ENCODE results near the gene ATF3. TPM values are rescaled to one million over a fixed set of nuclear protein-coding genes. Genes with fewer than 3 reads are reported as not detected.

Gene ATF3
- total RNA-seq, 5 donors from 2014 or later (not counting 1 experiment from before 2014, with no cell fraction given), result 1.5 to 20.1 (median 3.1) TPM

- H3K27me3 ChIP-seq (replicated peaks in 1 of 2; ENCODE audit: control insufficient read depth in 2 of 2, extremely low read depth in 1 of 2, insufficient read depth in 2 of 2, low read length in 1 of 2), result peaks cover 0 to 35% of the 10 kb centered on the region in 2 experiments
- Mint-ChIP-seq H3K36me3 (no peaks in the 10 kb centered on the region), H3K9me3 (no peaks in the 10 kb centered on the region), H3K4me1 (no peaks in the 10 kb centered on the region), H3K27me3 (peaks cover 4 to 8% of the 10 kb centered on the region in 2 donors), H3K27ac (no peak overlapping the region), H3K4me3 (no peak overlapping the region)
- DNase-seq, result no peak
- POLR2A ChIA-PET, result no interaction called here
- CTCF ChIA-PET, result interaction anchor here (1.5 to 1.8 kb wide), 2 partner anchors 152 kb away, joined by 3 to 4 read pairs; no protein-coding TSS in a partner anchor
- H3K4me3 ChIP-seq (ENCODE audit: control insufficient read depth in 1 of 2, extremely low read depth in 1 of 2, low read length in 1 of 2), result no peak overlapping the region
- WGBS (ENCODE audit: insufficient coverage), result 89% methylated on average over 5 of the region's 7 CpGs
- H3K36me3 ChIP-seq (ENCODE audit: control insufficient read depth in 2 of 2, extremely low read depth in 1 of 2, insufficient read depth in 1 of 2, low read length in 1 of 2), result no peaks in the 10 kb centered on the region
- no peak overlapping the region for H3K27ac ChIP-seq (ENCODE audit: low read length)
- peaks cover 0 to 7% of the 10 kb centered on the region in 2 experiments for H3K4me1 ChIP-seq (ENCODE audit: control insufficient read depth in 1 of 2, extremely low read depth in 1 of 2, insufficient read depth in 2 of 2, low read length in 2 of 2)
- H3K9me3 ChIP-seq, result no peaks in the 10 kb centered on the region
- no peak for ATAC-seq (replicated peaks in 1 of 4)
These were observed 20.4 kb downstream of the ATF3 start for GRCh38 chr1:212628813-212629415.

DNA sequence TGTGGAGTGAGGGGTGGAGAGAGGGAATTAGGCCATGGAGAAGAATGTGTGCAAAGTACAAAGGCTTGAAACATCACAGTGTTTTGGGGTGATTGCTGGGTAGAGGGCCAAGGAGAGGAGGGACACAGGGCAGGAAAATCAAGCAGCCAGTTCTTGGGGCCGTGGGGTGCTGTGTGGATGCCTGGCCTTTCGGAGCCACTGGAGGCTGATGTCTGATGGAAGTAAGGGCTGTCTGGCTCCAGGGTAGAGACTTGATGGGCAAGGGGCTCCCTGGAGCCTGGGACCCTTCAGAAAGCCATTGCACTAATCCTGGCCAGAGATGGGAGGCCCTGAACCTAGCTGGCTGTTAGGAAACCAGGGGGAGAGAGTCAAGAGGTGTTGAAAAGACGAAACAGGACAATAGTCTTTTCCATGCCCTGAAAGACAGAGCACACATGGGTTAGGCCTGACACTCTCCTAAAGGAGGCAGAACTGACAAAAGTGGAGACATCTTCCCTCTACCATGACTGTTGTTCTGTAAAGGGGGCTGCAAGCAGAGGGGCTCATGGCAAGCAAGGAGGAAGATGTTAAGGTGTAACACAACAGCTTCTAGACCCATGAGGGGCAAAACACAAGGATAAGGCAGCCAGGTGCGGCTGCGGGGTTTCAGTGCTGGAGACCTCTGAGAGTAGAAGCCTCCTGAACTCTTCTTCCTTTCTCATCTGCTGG, 21.0 kb downstream of the ATF3 start:
- no peak overlapping the region for H3K27ac ChIP-seq (ENCODE audit: low read length)
- DNase-seq (no peak), ATAC-seq (replicated peaks in 1 of 4) (no peak)
- no peaks in the 10 kb centered on the region for H3K36me3 ChIP-seq (ENCODE audit: control insufficient read depth in 2 of 2, extremely low read depth in 1 of 2, insufficient read depth in 1 of 2, low read length in 1 of 2)
- POLR2A ChIA-PET, result no interaction called here
- Mint-ChIP-seq H3K4me1 (peaks cover 0 to under 1% (median under 1%) of the 10 kb centered on the region in 3 donors), H3K27ac (no peak overlapping the region), H3K27me3 (peaks cover 4 to 8% of the 10 kb centered on the region in 2 donors), H3K36me3 (no peaks in the 10 kb centered on the region), H3K4me3 (no peak overlapping the region), H3K9me3 (peaks cover 0 to 4% (median 0%) of the 10 kb centered on the region in 3 donors)
- no peak overlapping the region for H3K4me3 ChIP-seq (ENCODE audit: control insufficient read depth in 1 of 2, extremely low read depth in 1 of 2, low read length in 1 of 2)
- 93% methylated on average over 2 of the region's 5 CpGs for WGBS (ENCODE audit: insufficient coverage)
- H3K4me1 ChIP-seq (ENCODE audit: control insufficient read depth in 1 of 2, extremely low read depth in 1 of 2, insufficient read depth in 2 of 2, low read length in 2 of 2), result peaks cover 0 to 7% of the 10 kb centered on the region in 2 experiments
- H3K27me3 ChIP-seq (replicated peaks in 1 of 2; ENCODE audit: control insufficient read depth in 2 of 2, extremely low read depth in 1 of 2, insufficient read depth in 2 of 2, low read length in 1 of 2), result peaks cover 0 to 33% of the 10 kb centered on the region in 2 experiments
- no peaks in the 10 kb centered on the region for H3K9me3 ChIP-seq
- CTCF ChIA-PET, result interaction anchor here (0.5 to 1.8 kb wide), 4 partner anchors 152 to 613 kb away, joined by 3 to 4 read pairs (median 4); no protein-coding TSS in a partner anchor

DNA sequence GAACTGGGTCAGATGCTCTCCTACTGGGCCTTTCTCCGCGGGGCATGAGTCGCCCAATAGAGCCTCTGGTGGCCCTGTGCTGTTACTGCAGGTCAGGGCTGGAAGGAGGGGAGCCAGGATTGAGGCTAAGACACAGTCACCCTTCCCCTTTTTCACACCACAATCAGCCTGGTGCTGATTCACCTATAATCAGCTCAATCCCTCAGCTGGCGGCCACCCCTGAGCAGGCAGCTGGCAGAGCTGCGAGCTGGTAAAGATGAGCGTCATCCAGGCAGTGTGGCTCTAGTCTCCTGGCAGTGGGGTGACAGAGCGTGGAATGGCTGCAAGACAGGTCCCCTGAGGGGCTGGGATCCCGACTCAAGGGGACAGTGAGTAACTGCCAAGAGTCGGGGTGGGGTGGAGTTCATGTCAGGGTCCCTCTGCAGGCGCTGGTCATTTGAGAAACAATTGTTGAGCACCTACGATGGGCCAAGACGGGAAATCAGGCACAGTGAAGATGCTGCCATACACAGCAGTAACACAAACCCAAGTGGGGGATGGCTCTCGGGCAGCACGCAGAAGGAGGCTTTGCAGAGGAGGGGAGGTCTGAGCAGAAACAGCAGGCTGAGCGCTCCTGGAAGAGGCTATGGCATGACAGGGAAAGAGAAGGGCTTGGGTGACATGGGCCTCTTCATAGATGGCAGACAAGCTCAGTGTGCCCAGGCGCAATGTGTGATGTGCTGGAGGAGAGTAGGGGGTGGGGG, 21.8 kb downstream of the ATF3 start:
- DNase-seq (peak in 31 of 35 experiments; percentile 19 to 72 (median 46)), ATAC-seq (replicated peaks in 1 of 4) (peak; percentile 89 to 96 (median 94))
- Mint-ChIP-seq H3K27me3 (peaks cover 4 to 8% of the 10 kb centered on the region in 2 donors), H3K27ac (no peak overlapping the region), H3K4me1 (peaks cover 5 to 8% (median 8%) of the 10 kb centered on the region in 3 donors), H3K36me3 (no peaks in the 10 kb centered on the region), H3K9me3 (peaks cover 0 to 4% (median 0%) of the 10 kb centered on the region in 3 donors), H3K4me3 (no peak overlapping the region)
- CTCF ChIA-PET, result interaction anchor here (0.6 to 1.0 kb wide), 4 partner anchors 37 to 202 kb away, joined by 3 to 5 read pairs (median 4); no protein-coding TSS in a partner anchor
- Histone ChIP-seq H3K4me1 (ENCODE audit: control insufficient read depth in 1 of 2, extremely low read depth in 1 of 2, insufficient read depth in 2 of 2, low read length in 2 of 2) (peaks cover 4 to 9% of the 10 kb centered on the region in 2 experiments), H3K27ac (ENCODE audit: low read length) (no peak overlapping the region), H3K36me3 (ENCODE audit: control insufficient read depth in 2 of 2, extremely low read depth in 1 of 2, insufficient read depth in 1 of 2, low read length in 1 of 2) (no peaks in the 10 kb centered on the region), H3K4me3 (ENCODE audit: control insufficient read depth in 1 of 2, extremely low read depth in 1 of 2, low read length in 1 of 2) (no peak overlapping the region), H3K27me3 (replicated peaks in 1 of 2; ENCODE audit: control insufficient read depth in 2 of 2, extremely low read depth in 1 of 2, insufficient read depth in 2 of 2, low read length in 1 of 2) (peaks cover 0 to 26% of the 10 kb centered on the region in 2 experiments), H3K9me3 (no peaks in the 10 kb centered on the region)
- 59% methylated on average over 9 of the region's 16 CpGs for WGBS (ENCODE audit: insufficient coverage)
- POLR2A ChIA-PET, result interaction anchor here in 1 of 2 donors (0.5 kb wide), 1 partner anchor 119 kb away, joined by 3 read pairs; no protein-coding TSS in a partner anchor

- Mint-ChIP-seq H3K27ac (no peak overlapping the region), H3K36me3 (no peaks in the 10 kb centered on the region), H3K9me3 (peaks cover 0 to 4% (median 0%) of the 10 kb centered on the region in 3 donors), H3K27me3 (peaks cover 0 to 4% of the 10 kb centered on the region in 2 donors), H3K4me1 (peaks cover 30 to 35% (median 33%) of the 10 kb centered on the region in 3 donors), H3K4me3 (no peak overlapping the region)
- ChIA-PET CTCF (interaction anchor here in 1 of 2 donors (0.6 kb wide), 1 partner anchor 60 kb away, joined by 3 read pairs; no protein-coding TSS in a partner anchor), POLR2A (no interaction called here)
- no peak for ATAC-seq (replicated peaks in 1 of 4)
- peaks cover 11 to 31% of the 10 kb centered on the region in 2 experiments for H3K4me1 ChIP-seq (ENCODE audit: control insufficient read depth in 1 of 2, extremely low read depth in 1 of 2, insufficient read depth in 2 of 2, low read length in 2 of 2)
- no peaks in the 10 kb centered on the region for H3K36me3 ChIP-seq (ENCODE audit: control insufficient read depth in 2 of 2, extremely low read depth in 1 of 2, insufficient read depth in 1 of 2, low read length in 1 of 2)
- H3K9me3 ChIP-seq, result no peaks in the 10 kb centered on the region
- no CpG with 5 or more reads among the region's 4 CpGs for WGBS (ENCODE audit: insufficient coverage)
- no peak overlapping the region for H3K27ac ChIP-seq (ENCODE audit: low read length)
- no peak for DNase-seq
- H3K4me3 ChIP-seq (ENCODE audit: control insufficient read depth in 1 of 2, extremely low read depth in 1 of 2, low read length in 1 of 2), result no peak overlapping the region
- peaks cover 0 to 16% of the 10 kb centered on the region in 2 experiments for H3K27me3 ChIP-seq (replicated peaks in 1 of 2; ENCODE audit: control insufficient read depth in 2 of 2, extremely low read depth in 1 of 2, insufficient read depth in 2 of 2, low read length in 1 of 2)
These were observed 24.6 kb downstream of the ATF3 start for GRCh38 chr1:212633161-212633560.

GRCh38 chr1:212634252-212634651, 25.7 kb downstream of the ATF3 start:
- ATAC-seq (replicated peaks in 1 of 4), result no peak
- H3K27me3 ChIP-seq (replicated peaks in 1 of 2; ENCODE audit: control insufficient read depth in 2 of 2, extremely low read depth in 1 of 2, insufficient read depth in 2 of 2, low read length in 1 of 2), result peaks cover 0 to 22% of the 10 kb centered on the region in 2 experiments
- Mint-ChIP-seq H3K9me3 (peaks cover 0 to 4% (median 0%) of the 10 kb centered on the region in 3 donors), H3K4me3 (no peak overlapping the region), H3K27me3 (peaks cover 4% of the 10 kb centered on the region in 2 donors), H3K27ac (no peak overlapping the region), H3K36me3 (no peaks in the 10 kb centered on the region), H3K4me1 (peaks cover 31 to 38% (median 33%) of the 10 kb centered on the region in 3 donors)
- no peak overlapping the region for H3K27ac ChIP-seq (ENCODE audit: low read length)
- POLR2A ChIA-PET, result no interaction called here
- no peak for DNase-seq
- WGBS (ENCODE audit: insufficient coverage), result no CpG with 5 or more reads among the region's 2 CpGs
- peaks cover 11 to 31% of the 10 kb centered on the region in 2 experiments for H3K4me1 ChIP-seq (ENCODE audit: control insufficient read depth in 1 of 2, extremely low read depth in 1 of 2, insufficient read depth in 2 of 2, low read length in 2 of 2)
- no peak overlapping the region for H3K4me3 ChIP-seq (ENCODE audit: control insufficient read depth in 1 of 2, extremely low read depth in 1 of 2, low read length in 1 of 2)
- no peaks in the 10 kb centered on the region for H3K9me3 ChIP-seq
- CTCF ChIA-PET, result interaction anchor here (0.5 to 1.2 kb wide), 2 partner anchors 157 to 364 kb away, joined by 3 read pairs; no protein-coding TSS in a partner anchor
- no peaks in the 10 kb centered on the region for H3K36me3 ChIP-seq (ENCODE audit: control insufficient read depth in 2 of 2, extremely low read depth in 1 of 2, insufficient read depth in 1 of 2, low read length in 1 of 2)
